CD8-positive, alpha-beta memory T cell (primary cell): ENCODE results near the gene QRFP. TPM values are rescaled to one million over a fixed set of nuclear protein-coding genes. Genes with fewer than 3 reads are reported as not detected.

ENCODE experiments used
- CTCF ChIA-PET: fragments of 350-600 bp; sonication (Branson Sonifier 250); formaldehyde crosslinking; loops from one replicate; lab custom pipeline; 2021; ENCODE audit warnings: antibody characterized with exemption; lab: Charles Lee
- POLR2A ChIA-PET: fragments of 350-600 bp; sonication (Branson Sonifier 250); formaldehyde crosslinking; loops from one replicate; lab custom pipeline; 2021; ENCODE audit warnings: antibody characterized with exemption; lab: Charles Lee
- DNase-seq, 5 donors: peaks; one replicate each; pipeline versions ENCODE4 v3.0.0 to v3.0.0-alpha.2; 2020 to 2022; ENCODE audit warnings: mixed read lengths in 1 of 5
- H3K27ac ChIP-seq: one replicate; pipeline ENCODE4 v1.7.0; 2013; ENCODE audit warnings: low read depth, mild to moderate bottlenecking, low read length, moderate library complexity
- H3K27me3 ChIP-seq: 2 replicates; pipeline ENCODE4 v1.7.0; 2013; ENCODE audit warnings: low read length, mild to moderate bottlenecking; ENCODE audit not compliant: insufficient read depth, poor library complexity, severe bottlenecking
- H3K36me3 ChIP-seq: 2 replicates; pipeline ENCODE4 v1.7.0; 2013; ENCODE audit warnings: mild to moderate bottlenecking, low read length, moderate library complexity; ENCODE audit not compliant: insufficient read depth
- H3K4me1 ChIP-seq: 2 replicates; pipeline ENCODE4 v1.7.0; 2013; ENCODE audit warnings: mild to moderate bottlenecking, low read length, moderate library complexity; ENCODE audit not compliant: insufficient read depth
- H3K4me3 ChIP-seq: 2 replicates; pipeline ENCODE4 v1.7.0; 2013; ENCODE audit warnings: mild to moderate bottlenecking, low read length
- H3K9me3 ChIP-seq: 2 replicates; pipeline ENCODE4 v1.7.0; 2013; ENCODE audit warnings: mild to moderate bottlenecking, low read length
- H3K27ac Mint-ChIP-seq, 8 donors: one replicate each; pipeline ENCODE4 v1.8.0; 2020 to 2021; ENCODE audit warnings: mixed read lengths in 8 of 8, mild to moderate bottlenecking in 6 of 8, inconsistent platforms in 3 of 8, moderate library complexity in 3 of 8
- H3K27me3 Mint-ChIP-seq, 2 donors: one replicate each; pipeline ENCODE4 v1.8.0; 2020 to 2021; ENCODE audit warnings: mixed read lengths in 2 of 2, mild to moderate bottlenecking in 1 of 2, moderate library complexity in 1 of 2
- H3K36me3 Mint-ChIP-seq, 3 donors: one replicate each; pipeline ENCODE4 v1.8.0; 2020 to 2021; ENCODE audit warnings: mixed read lengths in 3 of 3, inconsistent platforms in 1 of 3, mild to moderate bottlenecking in 1 of 3
- H3K4me1 Mint-ChIP-seq, 3 donors: one replicate each; pipeline ENCODE4 v1.8.0; 2020 to 2021; ENCODE audit warnings: mixed read lengths in 3 of 3, inconsistent platforms in 1 of 3, mild to moderate bottlenecking in 1 of 3
- H3K4me3 Mint-ChIP-seq, 7 donors: one replicate each; pipeline ENCODE4 v1.8.0; 2020 to 2021; ENCODE audit warnings: mixed read lengths in 7 of 7, mild to moderate bottlenecking in 6 of 7, moderate library complexity in 4 of 7, inconsistent platforms in 2 of 7
- H3K9me3 Mint-ChIP-seq, 5 donors: one replicate each; pipeline ENCODE4 v1.8.0; 2020 to 2022; ENCODE audit warnings: mixed read lengths in 5 of 5, mild to moderate bottlenecking in 3 of 5, moderate library complexity in 2 of 5, inconsistent platforms in 1 of 5
- polyA plus RNA-seq: library from polyadenylated mRNA; unstranded; fragments of 300-500 nt; fragmentation: Illumina TruSeq; gene quantifications from one replicate; pipeline ENCODE4 v1.2.3, GENCODE V29; 2021
- total RNA-seq, 2 experiments: library from RNA; stranded (reverse); gene quantifications; one replicate each; pipeline ENCODE4 v1.2.3, GENCODE V29; 2021

Gene QRFP
- total and polyA plus RNA-seq, 3 experiments from 2014 or later: not detected

GRCh38 chr9:130872508-130872907 is 24.1 kb downstream of the QRFP start:
- Mint-ChIP-seq H3K27me3 (peaks cover 0 to 1% of the 10 kb centered on the region in 2 donors), H3K36me3 (peaks cover 0 to 74% (median 7%) of the 10 kb centered on the region in 3 donors), H3K9me3 (no peaks in the 10 kb centered on the region), H3K4me1 (no peaks in the 10 kb centered on the region), H3K4me3 (no peak overlapping the region), H3K27ac (peak overlapping the region in 1 of 8 donors; percentile 66)
- Histone ChIP-seq H3K9me3 (no peaks in the 10 kb centered on the region), H3K27ac (no peak overlapping the region), H3K4me1 (no peaks in the 10 kb centered on the region), H3K36me3 (peaks cover 30% of the 10 kb centered on the region), H3K27me3 (no peaks in the 10 kb centered on the region), H3K4me3 (no peak overlapping the region)
- ChIA-PET POLR2A (no interaction called here), CTCF (no interaction called here)
- DNase-seq: no peak

DNA sequence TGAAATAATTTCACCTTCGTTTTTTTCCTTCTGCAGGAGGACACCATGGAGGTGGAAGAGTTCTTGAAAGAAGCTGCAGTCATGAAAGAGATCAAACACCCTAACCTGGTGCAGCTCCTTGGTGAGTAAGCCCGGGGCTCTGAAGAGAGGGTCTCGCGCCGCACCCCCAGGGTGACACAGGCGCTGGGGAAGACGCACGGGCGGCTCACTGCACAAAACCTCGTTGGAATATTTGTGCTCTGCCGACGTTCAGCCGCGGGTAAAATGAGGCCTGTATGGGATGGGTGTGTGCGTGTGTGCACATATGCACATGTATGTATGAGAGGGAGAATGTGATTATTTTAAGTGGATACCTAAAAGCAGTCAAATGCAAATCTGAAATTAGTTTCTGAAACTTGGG is 24.5 kb downstream of the QRFP start:
- ChIA-PET CTCF (no interaction called here), POLR2A (no interaction called here)
- H3K27ac Mint-ChIP-seq: peak overlapping the region in 1 of 8 donors; percentile 66

GRCh38 chr9:130871395-130872062 is 25.1 kb downstream of the QRFP start:
- Mint-ChIP-seq H3K27ac (peak overlapping the region in 1 of 8 donors; percentile 40), H3K27me3 (peaks cover 0 to 1% of the 10 kb centered on the region in 2 donors), H3K36me3 (peaks cover 0 to 66% (median 7%) of the 10 kb centered on the region in 3 donors), H3K4me3 (no peak overlapping the region), H3K9me3 (no peaks in the 10 kb centered on the region), H3K4me1 (peaks cover under 1 to 5% (median 1%) of the 10 kb centered on the region in 3 donors)
- Histone ChIP-seq H3K9me3 (no peaks in the 10 kb centered on the region), H3K4me3 (no peak overlapping the region), H3K27me3 (no peaks in the 10 kb centered on the region), H3K4me1 (no peaks in the 10 kb centered on the region), H3K36me3 (peaks cover 30% of the 10 kb centered on the region), H3K27ac (no peak overlapping the region)
- DNase-seq: no peak
- POLR2A ChIA-PET: no interaction called here
- CTCF ChIA-PET: no interaction called here

More for the DNA sequence above, 24.5 kb downstream of the QRFP start:
- H3K36me3 Mint-ChIP-seq: peaks cover 0 to 70% (median 7%) of the 10 kb centered on the region in 3 donors
- no peak for DNase-seq
- Histone ChIP-seq H3K4me3 (no peak overlapping the region), H3K27me3 (no peaks in the 10 kb centered on the region), H3K27ac (no peak overlapping the region), H3K36me3 (peaks cover 30% of the 10 kb centered on the region), H3K4me1 (no peaks in the 10 kb centered on the region), H3K9me3 (no peaks in the 10 kb centered on the region)
- H3K4me1 Mint-ChIP-seq: peaks cover 0 to 3% (median under 1%) of the 10 kb centered on the region in 3 donors
- peak overlapping the region in 1 of 7 donors; percentile 68 for H3K4me3 Mint-ChIP-seq
- H3K9me3 Mint-ChIP-seq: no peaks in the 10 kb centered on the region
- peaks cover 0 to 1% of the 10 kb centered on the region in 2 donors for H3K27me3 Mint-ChIP-seq

GRCh38 chr9:130870491-130871381 is 25.9 kb downstream of the QRFP start:
- no peaks in the 10 kb centered on the region for H3K9me3 ChIP-seq
- H3K27me3 ChIP-seq: no peaks in the 10 kb centered on the region
- Mint-ChIP-seq H3K27ac (peak overlapping the region in 1 of 8 donors; percentile 40), H3K36me3 (peaks cover 0 to 63% (median 8%) of the 10 kb centered on the region in 3 donors), H3K27me3 (peaks cover 0 to 1% of the 10 kb centered on the region in 2 donors), H3K4me3 (no peak overlapping the region), H3K9me3 (no peaks in the 10 kb centered on the region), H3K4me1 (peaks cover 4 to 9% (median 4%) of the 10 kb centered on the region in 3 donors)
- ChIA-PET CTCF (interaction anchor here (1.0 kb wide), 1 partner anchor 100 kb away, joined by 3 read pairs; no protein-coding TSS in a partner anchor), POLR2A (no interaction called here)
- peaks cover 30% of the 10 kb centered on the region for H3K36me3 ChIP-seq
- DNase-seq: no peak
- H3K27ac ChIP-seq: no peak overlapping the region
- no peaks in the 10 kb centered on the region for H3K4me1 ChIP-seq
- no peak overlapping the region for H3K4me3 ChIP-seq

DNA sequence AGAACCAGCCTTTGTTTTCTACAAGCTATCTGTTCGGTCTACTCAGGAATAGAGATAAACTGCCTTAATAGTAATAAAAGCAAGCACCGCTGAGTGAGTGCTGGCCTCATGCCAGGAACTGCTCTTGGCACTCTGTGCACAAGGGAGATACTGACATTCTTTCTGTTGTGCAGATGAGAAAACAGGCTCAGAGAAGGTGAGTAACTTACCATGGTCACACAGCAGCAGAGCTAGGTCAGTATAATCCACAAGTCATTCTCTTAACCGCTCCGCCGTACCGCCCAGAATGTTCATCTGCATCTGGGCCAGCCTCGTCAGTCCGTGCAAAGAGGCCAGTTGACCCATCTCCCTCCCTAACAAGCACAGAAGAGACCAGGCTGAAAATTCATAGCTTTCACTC is 27.4 kb downstream of the QRFP start:
- peaks cover 4 to 9% (median 4%) of the 10 kb centered on the region in 3 donors for H3K4me1 Mint-ChIP-seq
- Histone ChIP-seq H3K4me3 (no peak overlapping the region), H3K27me3 (no peaks in the 10 kb centered on the region), H3K4me1 (no peaks in the 10 kb centered on the region), H3K9me3 (no peaks in the 10 kb centered on the region), H3K36me3 (peaks cover 23% of the 10 kb centered on the region), H3K27ac (no peak overlapping the region)
- H3K27ac Mint-ChIP-seq: no peak overlapping the region
- peaks cover 0 to 1% of the 10 kb centered on the region in 2 donors for H3K27me3 Mint-ChIP-seq
- ChIA-PET POLR2A (interaction anchor here (0.6 kb wide), 1 partner anchor 34 kb away, joined by 3 read pairs; no protein-coding TSS in a partner anchor), CTCF (no interaction called here)
- H3K36me3 Mint-ChIP-seq: peaks cover 0 to 58% (median 6%) of the 10 kb centered on the region in 3 donors
- no peak for DNase-seq
- no peaks in the 10 kb centered on the region for H3K9me3 Mint-ChIP-seq
- H3K4me3 Mint-ChIP-seq: no peak overlapping the region

DNA sequence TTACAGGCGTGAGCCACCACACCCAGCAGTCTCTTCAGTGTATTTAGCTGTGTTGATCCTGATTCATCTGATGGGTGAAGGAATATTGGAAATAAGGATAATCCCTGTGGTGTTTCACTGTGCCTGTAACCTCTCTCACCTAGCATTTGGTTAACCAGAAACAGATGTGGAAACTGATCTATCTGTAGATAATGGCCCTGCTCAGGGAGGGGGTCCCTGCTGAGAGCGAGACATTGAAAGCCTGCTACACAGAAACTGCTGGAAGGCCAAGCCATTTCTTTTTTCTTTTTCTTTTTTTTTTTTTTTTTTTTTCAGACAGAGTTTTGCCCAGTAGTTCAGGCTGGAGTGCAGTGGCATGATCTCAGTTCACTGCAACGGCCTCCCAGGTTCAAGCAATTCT is 28.4 kb downstream of the QRFP start:
- Mint-ChIP-seq H3K4me3 (no peak overlapping the region), H3K36me3 (peaks cover 0 to 54% (median 3%) of the 10 kb centered on the region in 3 donors), H3K9me3 (no peaks in the 10 kb centered on the region), H3K27me3 (peaks cover 0 to 1% of the 10 kb centered on the region in 2 donors), H3K27ac (no peak overlapping the region), H3K4me1 (peaks cover 4 to 13% (median 7%) of the 10 kb centered on the region in 3 donors)
- Histone ChIP-seq H3K36me3 (peaks cover 17% of the 10 kb centered on the region), H3K9me3 (no peaks in the 10 kb centered on the region), H3K4me1 (no peaks in the 10 kb centered on the region), H3K27ac (no peak overlapping the region), H3K4me3 (no peak overlapping the region), H3K27me3 (no peaks in the 10 kb centered on the region)
- POLR2A ChIA-PET: no interaction called here
- DNase-seq: no peak
- CTCF ChIA-PET: interaction anchor here (5.4 kb wide), 1 partner anchor 168 kb away, joined by 24 read pairs; no protein-coding TSS in a partner anchor

- ChIA-PET POLR2A (no interaction called here), CTCF (interaction anchor here (0.9 to 5.4 kb wide), 3 partner anchors 17 to 167 kb away, joined by 3 to 24 read pairs (median 3); no protein-coding TSS in a partner anchor)
- H3K9me3 ChIP-seq: no peaks in the 10 kb centered on the region
- H3K4me1 ChIP-seq: no peaks in the 10 kb centered on the region
- H3K4me3 ChIP-seq: no peak overlapping the region
- H3K27ac Mint-ChIP-seq: no peak overlapping the region
- H3K27ac ChIP-seq: no peak overlapping the region
- H3K27me3 Mint-ChIP-seq: peaks cover 0 to 1% of the 10 kb centered on the region in 2 donors
- peaks cover 0 to 54% (median 5%) of the 10 kb centered on the region in 3 donors for H3K36me3 Mint-ChIP-seq
- DNase-seq: no peak
- H3K4me3 Mint-ChIP-seq: no peak overlapping the region
- H3K4me1 Mint-ChIP-seq: peaks cover 4 to 13% (median 7%) of the 10 kb centered on the region in 3 donors
- no peaks in the 10 kb centered on the region for H3K27me3 ChIP-seq
- no peaks in the 10 kb centered on the region for H3K9me3 Mint-ChIP-seq
- peaks cover 10% of the 10 kb centered on the region for H3K36me3 ChIP-seq
These were observed 29.1 kb downstream of the QRFP start for GRCh38 chr9:130867556-130867955.
